Activated naive CD8-positive, alpha-beta T cell treated with anti-CD3 and anti-CD28 coated beads, Interleukin-2, amount 50 U/mL, for 24 hours (primary cell): ENCODE results near the gene MAP3K12.

Source experiments
- ATAC-seq: fragments of 150-1000 bp; cut with Tn5 transposase; one replicate; pipeline ENCODE4 v1.10.0; 2021
- DNase-seq: peaks from one replicate; pipeline ENCODE4 v3.0.0; 2021
- H3K27ac Mint-ChIP-seq: one replicate; pipeline ENCODE4 v1.8.0; 2021; ENCODE audit warnings: mild to moderate bottlenecking, mixed read lengths
- H3K27me3 Mint-ChIP-seq: one replicate; pipeline ENCODE4 v1.8.0; 2021; ENCODE audit warnings: mixed read lengths
- H3K36me3 Mint-ChIP-seq: one replicate; pipeline ENCODE4 v1.8.0; 2021; ENCODE audit warnings: low read depth, mixed read lengths
- H3K4me1 Mint-ChIP-seq: one replicate; pipeline ENCODE4 v1.8.0; 2021; ENCODE audit warnings: mixed read lengths
- H3K4me3 Mint-ChIP-seq: one replicate; pipeline ENCODE4 v1.8.0; 2021; ENCODE audit warnings: mild to moderate bottlenecking, moderate library complexity, mixed read lengths
- H3K9me3 Mint-ChIP-seq: one replicate; pipeline ENCODE4 v1.8.0; 2021; ENCODE audit warnings: mixed read lengths

The MAP3K12 gene

GRCh38 chr12:53478865-53479264 is 20.4 kb downstream of the MAP3K12 start:
- H3K4me3 Mint-ChIP-seq: no peak overlapping the region
- no peaks in the 10 kb centered on the region for H3K27me3 Mint-ChIP-seq
- no peaks in the 10 kb centered on the region for H3K9me3 Mint-ChIP-seq
- peaks cover 26% of the 10 kb centered on the region for H3K4me1 Mint-ChIP-seq
- peak; percentile 16 for ATAC-seq
- peaks cover 69% of the 10 kb centered on the region for H3K36me3 Mint-ChIP-seq
- H3K27ac Mint-ChIP-seq: peak overlapping the region; percentile 23
- no peak for DNase-seq

DNA sequence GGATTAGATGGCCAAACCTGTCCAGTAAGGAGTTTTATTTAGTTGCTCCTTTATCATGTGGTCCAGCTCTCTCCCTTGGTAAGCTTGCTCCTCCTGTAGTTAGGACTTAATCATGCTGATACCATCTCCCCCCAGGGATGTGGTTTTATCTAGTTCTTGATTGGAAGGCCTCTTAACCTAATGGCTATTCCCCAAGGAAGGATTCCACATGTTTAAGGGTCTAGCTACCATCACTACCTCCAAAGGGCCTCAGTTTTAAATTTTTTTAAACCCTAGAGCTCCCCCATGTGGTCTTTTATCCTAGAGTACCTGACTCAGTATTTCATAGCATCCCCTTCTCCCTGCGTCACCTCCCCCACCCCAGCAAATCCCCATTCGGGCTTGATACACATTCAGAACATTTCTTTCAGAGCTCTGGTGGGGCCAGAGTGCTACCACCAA is 22.5 kb downstream of the MAP3K12 start:
- Mint-ChIP-seq H3K9me3 (no peaks in the 10 kb centered on the region), H3K36me3 (peaks cover 79% of the 10 kb centered on the region), H3K27me3 (no peaks in the 10 kb centered on the region), H3K4me3 (no peak overlapping the region), H3K4me1 (peaks cover 42% of the 10 kb centered on the region), H3K27ac (peak overlapping the region; percentile 59)
- DNase-seq (no peak), ATAC-seq (no peak)

DNA sequence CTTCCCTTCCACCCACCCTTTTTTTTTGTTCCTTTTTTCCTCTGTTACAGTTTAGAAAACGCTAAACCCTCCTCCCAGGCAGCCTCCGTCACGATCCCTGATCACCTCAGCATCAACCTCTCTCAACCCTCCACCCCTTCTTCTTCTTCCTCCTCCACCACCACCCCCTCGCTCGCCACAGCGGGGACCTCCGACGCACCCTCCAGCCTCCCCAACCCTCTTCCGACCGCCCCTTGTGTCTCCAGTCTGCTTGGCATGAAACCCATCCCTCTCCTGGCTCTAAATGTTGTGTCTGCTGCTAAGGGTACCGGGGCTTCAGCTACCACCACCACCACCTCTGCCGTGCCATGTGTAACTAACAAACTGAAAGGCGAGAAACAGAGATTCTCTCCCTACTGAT is 24.4 kb downstream of the MAP3K12 start:
- peaks cover 52% of the 10 kb centered on the region for H3K4me1 Mint-ChIP-seq
- ATAC-seq (no peak), DNase-seq (no peak)
- H3K9me3 Mint-ChIP-seq: no peaks in the 10 kb centered on the region
- peaks cover 84% of the 10 kb centered on the region for H3K36me3 Mint-ChIP-seq
- H3K27me3 Mint-ChIP-seq: no peaks in the 10 kb centered on the region
- no peak overlapping the region for H3K4me3 Mint-ChIP-seq
- peak overlapping the region; percentile 85 for H3K27ac Mint-ChIP-seq

DNA sequence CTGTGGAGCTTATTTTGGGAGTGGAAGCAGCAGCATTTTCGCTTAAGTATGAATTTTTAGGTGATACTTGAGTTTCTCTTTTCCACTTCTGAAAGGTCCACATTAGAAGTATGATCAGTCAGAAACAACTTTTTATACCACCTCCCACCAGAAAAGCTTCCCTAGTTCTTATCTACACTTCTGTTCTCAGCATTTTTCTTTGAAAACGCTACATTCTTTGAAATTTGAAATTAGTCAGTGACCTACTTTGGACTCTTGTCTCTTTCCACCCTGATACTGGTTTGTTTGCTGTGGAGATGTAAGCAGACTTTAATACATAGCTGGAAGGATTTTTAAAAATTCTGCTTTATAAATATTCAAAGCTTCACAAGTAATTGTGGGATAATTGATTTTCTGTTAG is 25.2 kb downstream of the MAP3K12 start:
- no peaks in the 10 kb centered on the region for H3K9me3 Mint-ChIP-seq
- DNase-seq: no peak
- no peak overlapping the region for H3K4me3 Mint-ChIP-seq
- peaks cover 81% of the 10 kb centered on the region for H3K36me3 Mint-ChIP-seq
- ATAC-seq: no peak
- no peaks in the 10 kb centered on the region for H3K27me3 Mint-ChIP-seq
- peaks cover 52% of the 10 kb centered on the region for H3K4me1 Mint-ChIP-seq
- H3K27ac Mint-ChIP-seq: peak overlapping the region; percentile 85

GRCh38 chr12:53472056-53472582 is 27.1 kb downstream of the MAP3K12 start:
- peak overlapping the region; percentile 21 for H3K27ac Mint-ChIP-seq
- H3K27me3 Mint-ChIP-seq: no peaks in the 10 kb centered on the region
- no peak overlapping the region for H3K4me3 Mint-ChIP-seq
- DNase-seq (no peak), ATAC-seq (no peak)
- H3K36me3 Mint-ChIP-seq: peaks cover 83% of the 10 kb centered on the region
- H3K9me3 Mint-ChIP-seq: no peaks in the 10 kb centered on the region
- H3K4me1 Mint-ChIP-seq: peaks cover 51% of the 10 kb centered on the region

DNA sequence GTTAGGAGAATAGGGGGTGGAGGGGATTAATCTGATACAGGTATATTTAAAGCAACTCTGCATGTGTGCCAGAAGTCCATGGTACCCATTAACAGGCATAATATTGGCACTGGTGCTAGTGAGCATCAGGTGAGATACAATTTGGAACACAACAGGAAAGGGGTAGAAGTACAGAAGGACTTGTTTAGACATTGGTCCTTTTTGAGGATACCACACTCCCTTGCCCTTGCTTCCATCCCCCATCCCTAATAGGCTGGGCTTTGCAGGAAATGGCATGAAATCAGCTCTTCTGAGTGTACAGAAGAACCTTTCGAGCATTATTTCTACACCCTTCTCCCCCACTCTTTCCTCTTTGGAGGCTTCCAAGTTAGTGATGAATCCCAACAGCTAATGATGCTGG is 31.0 kb downstream of the MAP3K12 start:
- H3K4me3 Mint-ChIP-seq: no peak overlapping the region
- DNase-seq: no peak
- H3K9me3 Mint-ChIP-seq: no peaks in the 10 kb centered on the region
- ATAC-seq: no peak
- peak overlapping the region; percentile 75 for H3K27ac Mint-ChIP-seq
- peaks cover 29% of the 10 kb centered on the region for H3K4me1 Mint-ChIP-seq
- no peaks in the 10 kb centered on the region for H3K27me3 Mint-ChIP-seq
- H3K36me3 Mint-ChIP-seq: peaks cover 81% of the 10 kb centered on the region

- peaks cover 83% of the 10 kb centered on the region for H3K36me3 Mint-ChIP-seq
- no peaks in the 10 kb centered on the region for H3K27me3 Mint-ChIP-seq
- peaks cover 33% of the 10 kb centered on the region for H3K4me1 Mint-ChIP-seq
- H3K4me3 Mint-ChIP-seq: no peak overlapping the region
- no peak for ATAC-seq
- no peaks in the 10 kb centered on the region for H3K9me3 Mint-ChIP-seq
- peak overlapping the region; percentile 75 for H3K27ac Mint-ChIP-seq
- no peak for DNase-seq
Observed at GRCh38 chr12:53467880-53468279, 31.4 kb downstream of the MAP3K12 start.

- no peak overlapping the region for H3K4me3 Mint-ChIP-seq
- H3K27ac Mint-ChIP-seq: peak overlapping the region; percentile 59
- H3K9me3 Mint-ChIP-seq: no peaks in the 10 kb centered on the region
- peaks cover 85% of the 10 kb centered on the region for H3K36me3 Mint-ChIP-seq
- no peak for ATAC-seq
- H3K4me1 Mint-ChIP-seq: peaks cover 33% of the 10 kb centered on the region
- no peak for DNase-seq
- H3K27me3 Mint-ChIP-seq: no peaks in the 10 kb centered on the region
Observed at GRCh38 chr12:53467082-53467481, 32.2 kb downstream of the MAP3K12 start.

- Mint-ChIP-seq H3K4me1 (peaks cover 30% of the 10 kb centered on the region), H3K27ac (peak overlapping the region; percentile 59), H3K4me3 (no peak overlapping the region), H3K9me3 (no peaks in the 10 kb centered on the region), H3K36me3 (peaks cover 85% of the 10 kb centered on the region), H3K27me3 (no peaks in the 10 kb centered on the region)
- no peak for DNase-seq
- ATAC-seq: no peak
Observed at GRCh38 chr12:53466640-53467039, 32.6 kb downstream of the MAP3K12 start.

DNA sequence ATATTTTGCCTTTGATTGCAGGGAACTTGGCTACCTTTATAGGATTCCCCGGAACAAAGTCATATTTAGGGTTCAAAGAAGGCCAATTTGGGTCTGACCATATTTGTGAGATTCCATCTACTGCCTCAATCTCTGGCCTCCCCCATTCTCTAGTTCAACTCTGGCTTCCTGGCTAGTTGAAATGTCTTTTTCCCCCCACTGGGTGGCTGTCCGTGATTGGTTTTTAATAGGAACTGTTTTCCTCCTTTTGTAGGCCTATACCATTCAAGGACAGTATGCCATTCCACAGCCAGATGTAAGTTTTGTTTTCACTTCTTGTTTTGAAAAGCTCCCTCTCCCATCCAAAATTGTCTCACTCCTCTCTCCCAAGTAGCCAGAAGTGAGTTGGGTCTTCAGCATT is 33.6 kb downstream of the MAP3K12 start:
- no peak for DNase-seq
- Mint-ChIP-seq H3K27me3 (no peaks in the 10 kb centered on the region), H3K27ac (peak overlapping the region; percentile 15), H3K4me1 (peaks cover 32% of the 10 kb centered on the region), H3K9me3 (no peaks in the 10 kb centered on the region), H3K36me3 (peaks cover 88% of the 10 kb centered on the region), H3K4me3 (no peak overlapping the region)
- ATAC-seq: no peak

GRCh38 chr12:53464685-53465418 is 34.4 kb downstream of the MAP3K12 start:
- Mint-ChIP-seq H3K4me1 (peaks cover 39% of the 10 kb centered on the region), H3K4me3 (no peak overlapping the region), H3K36me3 (peaks cover 92% of the 10 kb centered on the region), H3K9me3 (no peaks in the 10 kb centered on the region), H3K27me3 (no peaks in the 10 kb centered on the region), H3K27ac (peak overlapping the region; percentile 31)
- DNase-seq (no peak), ATAC-seq (no peak)

DNA sequence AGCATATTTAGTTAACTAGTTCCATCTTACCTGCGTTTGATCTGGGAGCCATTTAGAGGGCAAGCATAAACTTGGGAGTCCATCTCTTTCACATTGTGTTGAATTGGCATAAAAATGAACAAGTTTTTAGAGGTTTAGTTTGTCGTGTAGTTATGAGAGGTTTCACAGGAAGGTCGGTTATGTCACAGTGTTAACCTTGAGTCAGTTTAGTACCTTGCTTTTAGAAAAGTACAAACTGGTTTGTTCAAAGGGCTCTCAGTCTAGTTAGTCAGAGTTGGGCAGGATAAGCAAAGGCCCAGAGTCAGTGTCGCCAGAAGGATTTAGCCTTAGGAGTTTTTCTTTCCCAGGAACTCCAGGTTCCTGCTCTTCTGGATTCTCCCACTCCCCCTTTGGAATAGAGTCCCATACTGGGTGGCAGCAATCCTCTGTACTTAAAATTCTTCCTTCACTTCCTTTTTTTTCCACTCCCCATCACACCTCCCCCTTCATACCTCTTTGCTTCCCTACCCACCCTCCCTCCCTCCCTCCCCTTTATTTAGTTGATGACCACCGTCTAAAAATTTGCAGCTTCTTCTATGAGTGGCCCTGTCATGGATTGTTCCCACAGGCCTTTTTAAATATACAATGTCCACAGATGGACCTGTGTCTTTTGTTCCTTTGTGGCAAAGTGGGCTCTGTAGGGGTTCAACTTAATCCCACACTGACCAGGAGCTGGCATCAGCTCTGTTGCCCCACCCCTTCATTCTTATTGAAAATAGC is 35.3 kb downstream of the MAP3K12 start:
- H3K9me3 Mint-ChIP-seq: no peaks in the 10 kb centered on the region
- no peak for ATAC-seq
- no peak overlapping the region for H3K4me3 Mint-ChIP-seq

GRCh38 chr12:53462935-53463334 is 36.3 kb downstream of the MAP3K12 start:
- ATAC-seq: no peak
- Mint-ChIP-seq H3K4me3 (no peak overlapping the region), H3K9me3 (no peaks in the 10 kb centered on the region), H3K36me3 (peaks cover 94% of the 10 kb centered on the region), H3K27me3 (no peaks in the 10 kb centered on the region), H3K4me1 (peaks cover 50% of the 10 kb centered on the region), H3K27ac (peak overlapping the region; percentile 53)
- DNase-seq: no peak

More for the DNA sequence above, 35.3 kb downstream of the MAP3K12 start:
- Mint-ChIP-seq H3K4me1 (peaks cover 45% of the 10 kb centered on the region), H3K27ac (peak overlapping the region; percentile 26), H3K36me3 (peaks cover 93% of the 10 kb centered on the region), H3K27me3 (no peaks in the 10 kb centered on the region)
- DNase-seq: no peak

GRCh38 chr12:53461591-53461990 is 37.7 kb downstream of the MAP3K12 start:
- Mint-ChIP-seq H3K9me3 (no peaks in the 10 kb centered on the region), H3K27ac (peak overlapping the region; percentile 75), H3K36me3 (peaks cover 90% of the 10 kb centered on the region), H3K4me3 (no peak overlapping the region), H3K27me3 (no peaks in the 10 kb centered on the region), H3K4me1 (peaks cover 51% of the 10 kb centered on the region)
- ATAC-seq (no peak), DNase-seq (no peak)

DNA sequence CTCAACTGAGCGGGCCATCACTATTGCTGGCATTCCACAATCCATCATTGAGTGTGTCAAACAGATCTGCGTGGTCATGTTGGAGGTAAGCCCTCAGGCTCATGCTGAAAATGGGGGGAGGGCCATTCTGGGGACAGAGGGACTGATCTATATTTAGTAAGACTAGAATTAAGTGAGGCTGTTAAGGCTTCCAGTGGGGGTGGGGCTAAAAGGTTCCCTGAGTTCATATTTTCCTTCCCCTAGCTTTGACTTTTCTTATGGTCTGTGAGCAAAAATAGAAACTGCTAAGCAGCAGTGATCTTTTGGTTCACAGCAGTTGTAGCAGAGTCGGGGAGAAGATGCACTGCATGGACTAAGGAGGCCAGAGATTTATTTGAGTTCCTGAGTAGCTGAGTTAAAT is 38.2 kb downstream of the MAP3K12 start:
- Mint-ChIP-seq H3K27ac (peak overlapping the region; percentile 75), H3K4me3 (no peak overlapping the region), H3K4me1 (peaks cover 53% of the 10 kb centered on the region), H3K9me3 (no peaks in the 10 kb centered on the region), H3K36me3 (peaks cover 90% of the 10 kb centered on the region), H3K27me3 (no peaks in the 10 kb centered on the region)
- ATAC-seq (no peak), DNase-seq (no peak)
